Mucosa of descending colon (tissue), 3 donors: ENCODE results near the gene PDE1C. TPM values are rescaled to one million over a fixed set of nuclear protein-coding genes. Genes with fewer than 3 reads are reported as not detected.

Experiments used
- ATAC-seq: fragments of 200-7000 bp; cut with Tn5 transposase; one replicate; pipeline ENCODE4 v1.9.1; 2020; ENCODE audit warnings: mild to moderate bottlenecking, moderate library complexity
- DNase-seq, 3 donors: peaks; one replicate each; pipeline ENCODE4 v3.0.0-alpha.2; 2020
- H3K36me3 ChIP-seq: fragments of 200-600 bp; one replicate; pipeline ENCODE4 v1.8.0; 2021; ENCODE audit warnings: low read depth, mild to moderate bottlenecking
- H3K4me1 ChIP-seq: fragments of 200-600 bp; one replicate; pipeline ENCODE4 v1.8.0; 2021; ENCODE audit warnings: low read depth, mild to moderate bottlenecking
- H3K4me3 ChIP-seq: fragments of 200-600 bp; one replicate; pipeline ENCODE4 v1.8.0; 2021; ENCODE audit warnings: mild to moderate bottlenecking
- H3K9me3 ChIP-seq: fragments of 200-600 bp; one replicate; pipeline ENCODE4 v1.8.0; 2021; ENCODE audit warnings: mild to moderate bottlenecking
- intact Hi-C, 2 donors: fragments of 100-400 bp; cut with DNase I in 1 of 2; cut with micrococcal nuclease in 1 of 2; formaldehyde crosslinking; loops; one replicate each; pipeline versions ENCODE4 v1.11.0 to v1.11.1; 2022; cut with DNase I, micrococcal nuclease
- total RNA-seq, 3 donors: library from RNA; stranded (reverse); fragmentation: NEBNext Ultra II Directional in 2 of 3; extraction: Animal tissue kit (Norgen Biotek cat#: 25700) in 2 of 3; gene quantifications; one replicate each; pipeline versions ENCODE4 v1.2.1 to v1.2.4, GENCODE V29; 2021 to 2023
- TF ChIP-seq, protein P1 (sequence below): fragments of 200-600 bp; IDR thresholded peaks from one replicate; pipeline ENCODE4 v1.8.0; 2022; ENCODE audit warnings: antibody characterized with exemption, mild to moderate bottlenecking
- donor health status: DM: no; HTN: no; CAD: no; lungs with moderate emphysema.
- donor health status: DM: no; HTN: no; CAD: no.
- donor health status: DM: no; HTN: yes; CAD: no.

The PDE1C gene
- total RNA-seq, 3 donors from 2014 or later = 2.5 to 4.8 (median 2.5) TPM

DNA sequence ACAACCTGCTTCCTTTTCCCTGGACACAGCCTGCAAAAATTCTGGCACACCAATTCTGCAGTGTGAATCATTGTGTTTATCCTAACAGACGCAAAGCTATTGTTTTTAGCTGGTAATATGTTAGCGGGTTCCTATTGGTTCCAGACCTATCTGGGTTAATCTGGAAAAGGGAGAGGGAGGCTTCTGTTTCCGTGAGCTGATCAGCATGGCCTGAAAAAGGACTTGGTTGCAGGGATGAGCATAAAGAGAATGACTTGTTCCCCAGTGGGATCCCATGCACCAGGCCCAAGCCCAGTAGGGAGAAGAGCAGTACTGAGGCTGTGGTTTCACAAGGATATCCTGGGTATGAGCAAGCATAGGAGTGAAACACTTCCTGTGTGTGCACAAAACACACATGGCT, 78.4 kb downstream of the PDE1C start:
- Histone ChIP-seq H3K9me3 (no peaks in the 10 kb centered on the region), H3K36me3 (no peaks in the 10 kb centered on the region), H3K4me1 (no peaks in the 10 kb centered on the region), H3K4me3 (no peak overlapping the region)
- ATAC-seq (no peak), DNase-seq (no peak)
- TF ChIP-seq, protein P1, sequence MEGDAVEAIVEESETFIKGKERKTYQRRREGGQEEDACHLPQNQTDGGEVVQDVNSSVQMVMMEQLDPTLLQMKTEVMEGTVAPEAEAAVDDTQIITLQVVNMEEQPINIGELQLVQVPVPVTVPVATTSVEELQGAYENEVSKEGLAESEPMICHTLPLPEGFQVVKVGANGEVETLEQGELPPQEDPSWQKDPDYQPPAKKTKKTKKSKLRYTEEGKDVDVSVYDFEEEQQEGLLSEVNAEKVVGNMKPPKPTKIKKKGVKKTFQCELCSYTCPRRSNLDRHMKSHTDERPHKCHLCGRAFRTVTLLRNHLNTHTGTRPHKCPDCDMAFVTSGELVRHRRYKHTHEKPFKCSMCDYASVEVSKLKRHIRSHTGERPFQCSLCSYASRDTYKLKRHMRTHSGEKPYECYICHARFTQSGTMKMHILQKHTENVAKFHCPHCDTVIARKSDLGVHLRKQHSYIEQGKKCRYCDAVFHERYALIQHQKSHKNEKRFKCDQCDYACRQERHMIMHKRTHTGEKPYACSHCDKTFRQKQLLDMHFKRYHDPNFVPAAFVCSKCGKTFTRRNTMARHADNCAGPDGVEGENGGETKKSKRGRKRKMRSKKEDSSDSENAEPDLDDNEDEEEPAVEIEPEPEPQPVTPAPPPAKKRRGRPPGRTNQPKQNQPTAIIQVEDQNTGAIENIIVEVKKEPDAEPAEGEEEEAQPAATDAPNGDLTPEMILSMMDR = no peak
- intact Hi-C loops = no loop called here

DNA sequence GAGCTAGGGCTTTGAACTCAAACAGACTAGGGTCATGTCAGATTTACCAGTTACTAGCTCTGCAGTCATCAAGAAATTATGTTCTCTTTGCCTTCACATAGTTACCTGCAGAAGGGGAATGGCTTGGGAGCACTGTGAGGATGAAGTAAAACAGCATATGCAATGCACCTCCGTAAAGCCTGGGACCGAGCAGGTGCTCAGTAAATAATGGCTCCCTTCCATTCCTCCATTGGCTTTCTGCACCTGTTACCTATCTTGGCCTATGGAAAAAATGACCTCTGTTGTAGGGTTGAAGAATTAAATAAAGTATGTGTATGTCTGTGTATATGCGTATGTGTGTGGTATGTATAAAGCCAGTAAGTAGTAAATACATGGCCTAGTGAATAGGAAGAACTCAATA, 78.8 kb downstream of the PDE1C start:
- Histone ChIP-seq H3K9me3 (no peaks in the 10 kb centered on the region), H3K4me1 (no peaks in the 10 kb centered on the region), H3K36me3 (no peaks in the 10 kb centered on the region), H3K4me3 (no peak overlapping the region)
- intact Hi-C loops = no loop called here
- ATAC-seq = no peak
- no peak for DNase-seq
- TF ChIP-seq, protein P1 = no peak

DNA sequence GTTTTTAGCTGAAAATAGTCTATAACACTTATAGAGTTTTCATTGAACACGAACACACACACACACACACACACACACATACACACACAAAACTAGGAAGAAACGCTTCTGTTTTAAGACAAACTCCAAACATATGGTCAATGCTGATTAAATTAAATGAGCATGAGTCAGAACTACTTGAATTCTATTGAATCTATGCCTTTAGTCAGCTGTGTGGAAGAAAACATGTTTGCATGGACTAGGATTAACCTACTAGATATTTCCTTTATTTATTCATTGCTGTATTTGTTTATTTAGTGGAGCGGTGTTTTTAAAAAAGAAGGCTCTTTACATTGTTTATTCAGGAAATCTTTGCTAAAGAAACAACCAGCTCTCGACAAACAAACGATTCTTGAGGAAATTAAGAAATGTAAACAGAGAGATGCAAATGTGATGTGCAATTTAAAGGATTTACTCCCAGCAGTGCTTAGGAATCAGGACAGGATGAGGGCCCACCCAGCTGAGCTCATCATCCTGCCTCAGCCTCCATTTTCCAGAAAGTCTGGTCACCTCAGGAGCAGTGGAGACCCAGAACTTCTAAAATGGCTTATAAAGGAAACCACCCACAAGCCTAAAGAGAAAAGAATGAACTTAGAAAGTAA, 83.2 kb downstream of the PDE1C start:
- Histone ChIP-seq H3K4me1 (no peaks in the 10 kb centered on the region), H3K4me3 (no peak overlapping the region), H3K9me3 (no peaks in the 10 kb centered on the region), H3K36me3 (no peaks in the 10 kb centered on the region)
- intact Hi-C loops = no loop called here
- TF ChIP-seq, protein P1 = no peak
- no peak for ATAC-seq
- no peak for DNase-seq

GRCh38 chr7:31982962-31983361, 87.2 kb downstream of the PDE1C start:
- no peak for DNase-seq
- no peaks in the 10 kb centered on the region for H3K36me3 ChIP-seq
- ATAC-seq = no peak
- intact Hi-C loops = no loop called here
- no peaks in the 10 kb centered on the region for H3K4me1 ChIP-seq
- TF ChIP-seq, protein P1 = no peak
- no peak overlapping the region for H3K4me3 ChIP-seq
- no peaks in the 10 kb centered on the region for H3K9me3 ChIP-seq

DNA sequence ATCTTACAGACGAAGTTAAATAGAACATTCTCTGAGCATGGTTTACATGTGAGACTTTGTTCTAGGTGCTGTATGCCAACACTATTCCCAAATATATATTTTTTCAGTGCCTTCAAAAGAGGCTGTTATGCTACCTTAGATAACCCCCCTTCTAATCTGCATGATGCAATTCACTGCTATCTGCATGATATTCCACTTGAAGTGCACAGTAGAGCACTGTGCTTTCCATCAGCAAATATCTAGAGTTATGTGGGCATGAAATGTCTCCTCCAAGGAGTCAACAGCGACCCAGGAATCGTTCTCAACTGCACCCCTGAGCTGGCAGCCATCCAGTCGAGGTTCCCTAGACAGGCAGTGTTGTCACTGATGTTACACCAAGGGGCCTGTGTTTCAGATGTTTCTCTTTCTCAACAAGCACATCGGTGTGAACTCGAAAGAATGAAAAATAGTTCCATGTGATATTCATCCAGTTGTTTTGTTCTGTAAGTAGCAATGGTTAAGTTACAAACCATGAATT, 88.3 kb downstream of the PDE1C start:
- no peaks in the 10 kb centered on the region for H3K36me3 ChIP-seq
- TF ChIP-seq, protein P1 = no peak
- H3K4me1 ChIP-seq = no peaks in the 10 kb centered on the region
- H3K4me3 ChIP-seq = no peak overlapping the region
- no peak for DNase-seq
- intact Hi-C loops = no loop called here
- no peak for ATAC-seq
- peaks cover 6% of the 10 kb centered on the region for H3K9me3 ChIP-seq
